Mesenchymal stem cell (in vitro differentiated cells and primary cell): ENCODE measurements around the gene TMEM121.
A peak's percentile ranks its signal among the peaks of the same experiment; 100 is the strongest.

Experiments
- DNase-seq: peaks from one replicate; pipeline ENCODE4 v3.0.0-alpha.2; 2013
- H2AFZ ChIP-seq: one replicate; pipeline ENCODE4 v1.6.1; 2013; ENCODE audit warnings: low read depth, mild to moderate bottlenecking, control low read depth, inconsistent platforms, low read length, moderate library complexity
- H2AK5ac ChIP-seq: 2 replicates; pipeline ENCODE4 v1.6.1; 2013; ENCODE audit warnings: low read length, moderate library complexity, mild to moderate bottlenecking, inconsistent platforms; ENCODE audit not compliant: severe bottlenecking
- H2BK120ac ChIP-seq: one replicate; pipeline ENCODE4 v1.6.1; 2013; ENCODE audit warnings: low read depth, mild to moderate bottlenecking, inconsistent platforms, low read length, moderate library complexity
- H2BK12ac ChIP-seq, 2 experiments: one replicate each; pipeline ENCODE4 v1.6.1; 2013; ENCODE audit warnings: inconsistent platforms in 2 of 2, low read length in 2 of 2, mild to moderate bottlenecking in 2 of 2, moderate library complexity in 2 of 2, control low read depth in 1 of 2
- H2BK15ac ChIP-seq: one replicate; pipeline ENCODE4 v1.6.1; 2013; ENCODE audit warnings: mild to moderate bottlenecking, low read depth, inconsistent platforms; ENCODE audit not compliant: poor library complexity, severe bottlenecking
- H2BK5ac ChIP-seq: 2 replicates; pipeline ENCODE4 v1.6.1; 2013; ENCODE audit warnings: low read depth, mild to moderate bottlenecking, low read length, control low read depth, inconsistent platforms; ENCODE audit not compliant: poor library complexity, severe bottlenecking
- H3K14ac ChIP-seq, 2 experiments: one replicate each; pipeline ENCODE4 v1.6.1; 2013; ENCODE audit warnings: inconsistent platforms in 2 of 2, low read length in 2 of 2, control low read depth in 1 of 2, mild to moderate bottlenecking in 1 of 2, moderate library complexity in 1 of 2
- H3K18ac ChIP-seq, 2 experiments: one replicate each; pipeline ENCODE4 v1.6.1; 2013; ENCODE audit warnings: inconsistent platforms in 2 of 2, low read length in 2 of 2, control low read depth in 1 of 2, low read depth in 1 of 2, mild to moderate bottlenecking in 1 of 2
- H3K23ac ChIP-seq, 2 experiments: one replicate each; pipeline ENCODE4 v1.6.1; 2013; ENCODE audit warnings: inconsistent platforms in 2 of 2, low read length in 2 of 2, mild to moderate bottlenecking in 2 of 2, moderate library complexity in 2 of 2, control low read depth in 1 of 2
- H3K27ac ChIP-seq: 2 replicates; pipeline ENCODE4 v1.5.1; 2013; ENCODE audit warnings: mild to moderate bottlenecking, moderate library complexity, low read length, control low read depth, inconsistent platforms; ENCODE audit not compliant: poor library complexity, severe bottlenecking
- H3K27me3 ChIP-seq, 2 experiments: 2 replicates each; pipeline versions ENCODE4 v1.6.1 to v1.7.0; 2013; ENCODE audit warnings: low read length in 2 of 2, mild to moderate bottlenecking in 2 of 2, moderate library complexity in 2 of 2, control low read depth in 1 of 2, inconsistent platforms in 1 of 2; ENCODE audit not compliant: control insufficient read depth in 1 of 2, insufficient read depth in 1 of 2
- H3K36me3 ChIP-seq, 2 experiments: 2 replicates each; pipeline versions ENCODE4 v1.6.1 to v1.7.0; 2013; ENCODE audit warnings: low read length in 2 of 2, control low read depth in 1 of 2, inconsistent platforms in 1 of 2, low read depth in 1 of 2, mild to moderate bottlenecking in 1 of 2; ENCODE audit not compliant: insufficient read depth in 2 of 2, control insufficient read depth in 1 of 2
- H3K4ac ChIP-seq, 2 experiments: one replicate each; pipeline ENCODE4 v1.6.1; 2013; ENCODE audit warnings: inconsistent platforms in 2 of 2, low read length in 2 of 2, mild to moderate bottlenecking in 2 of 2, moderate library complexity in 2 of 2, control low read depth in 1 of 2, low read depth in 1 of 2
- H3K4me1 ChIP-seq: 2 replicates; pipeline ENCODE4 v1.6.1; 2013; ENCODE audit warnings: low read depth, low read length, control low read depth; ENCODE audit not compliant: control insufficient read depth, insufficient read depth
- H3K4me2 ChIP-seq: 2 replicates; pipeline ENCODE4 v1.6.1; 2013; ENCODE audit warnings: low read length, mild to moderate bottlenecking, inconsistent platforms; ENCODE audit not compliant: poor library complexity, severe bottlenecking
- H3K4me3 ChIP-seq, 2 experiments: 2 replicates each; pipeline versions ENCODE4 v1.5.1 to v1.7.0; 2013; ENCODE audit warnings: low read length in 2 of 2, mild to moderate bottlenecking in 2 of 2, control low read depth in 1 of 2, low read depth in 1 of 2; ENCODE audit not compliant: insufficient read depth in 1 of 2
- H3K79me1 ChIP-seq: replicated peaks from 2 replicates; pipeline ENCODE4 v1.6.1; 2013; ENCODE audit warnings: mild to moderate bottlenecking, control low read depth, low read length, inconsistent platforms; ENCODE audit not compliant: poor library complexity, severe bottlenecking
- H3K9ac ChIP-seq: 2 replicates; pipeline ENCODE4 v1.7.0; 2013; ENCODE audit warnings: mild to moderate bottlenecking, low read length, moderate library complexity
- H3K9me3 ChIP-seq: 2 replicates; pipeline ENCODE4 v1.7.0; 2013; ENCODE audit warnings: mild to moderate bottlenecking, low read length; ENCODE audit not compliant: control insufficient read depth
- H4K8ac ChIP-seq: one replicate; pipeline ENCODE4 v1.6.1; 2013; ENCODE audit warnings: inconsistent platforms, mild to moderate bottlenecking, low read length, moderate library complexity
- H4K91ac ChIP-seq: one replicate; pipeline ENCODE4 v1.6.1; 2013; ENCODE audit warnings: mild to moderate bottlenecking, low read length, inconsistent platforms
- WGBS: methylation state at CpG from one replicate; pipeline ENCODE4 v1.1.7; 2013; ENCODE audit warnings: mixed read lengths; 5-methylcytosine and 5-hydroxymethylcytosine counted together

TMEM121 gene

GRCh38 chr14:105487986-105488777, 38.2 kb upstream of the TMEM121 start:
- no peak overlapping the region for H2BK12ac ChIP-seq
- no peak overlapping the region for H3K18ac ChIP-seq
- H2BK15ac ChIP-seq, result no peak overlapping the region
- no peak overlapping the region for H3K14ac ChIP-seq
- H3K4ac ChIP-seq, result no peak overlapping the region
- no peak overlapping the region for H2AK5ac ChIP-seq
- H3K4me1 ChIP-seq, result peaks cover 37% of the 10 kb centered on the region
- H3K27me3 ChIP-seq, result peaks cover 14 to 36% of the 10 kb centered on the region in 2 experiments
- 94% methylated on average over 26 of the region's 26 CpGs for WGBS
- peaks cover 0 to 9% of the 10 kb centered on the region in 2 experiments for H3K36me3 ChIP-seq
- no peak overlapping the region for H2BK5ac ChIP-seq
- H3K9me3 ChIP-seq, result no peaks in the 10 kb centered on the region
- no peak overlapping the region for H2BK120ac ChIP-seq
- H3K4me2 ChIP-seq, result no peak overlapping the region
- H3K27ac ChIP-seq, result no peak overlapping the region
- H3K4me3 ChIP-seq, result no peak overlapping the region
- no peak overlapping the region for H2AFZ ChIP-seq
- peaks cover 1% of the 10 kb centered on the region for H3K79me1 ChIP-seq
- no peak for DNase-seq
- no peak overlapping the region for H3K23ac ChIP-seq
- peak overlapping the region; percentile 11 for H4K91ac ChIP-seq
- no peak overlapping the region for H4K8ac ChIP-seq
- no peak overlapping the region for H3K9ac ChIP-seq

- Histone ChIP-seq H3K4me3 (peak overlapping the region in 1 of 2 experiments; percentile 81), H4K8ac (peak overlapping the region; percentile 8)
- WGBS, result 87% methylated on average over 18 of the region's 20 CpGs
Measured at GRCh38 chr14:105488781-105489541, 37.4 kb upstream of the TMEM121 start.

GRCh38 chr14:105489542-105490266, 36.7 kb upstream of the TMEM121 start:
- H4K91ac ChIP-seq, result no peak overlapping the region
- H3K4me1 ChIP-seq, result peaks cover 31% of the 10 kb centered on the region
- peak overlapping the region; percentile 92 for H3K9ac ChIP-seq
- peak overlapping the region; percentile 1 for H3K27ac ChIP-seq
- no peak overlapping the region for H2BK5ac ChIP-seq
- no peak overlapping the region for H2BK120ac ChIP-seq
- H3K79me1 ChIP-seq, result peaks cover 1% of the 10 kb centered on the region
- WGBS, result 7% methylated on average over 30 of the region's 44 CpGs
- H3K4me2 ChIP-seq, result peak overlapping the region; percentile 96
- peak overlapping the region in 1 of 2 experiments; percentile 55 for H2BK12ac ChIP-seq
- H3K4ac ChIP-seq, result peak overlapping the region in 1 of 2 experiments; percentile 79
- peak overlapping the region in 1 of 2 experiments; percentile 91 for H3K18ac ChIP-seq
- peak overlapping the region; percentile 60 for H2AFZ ChIP-seq
- H3K23ac ChIP-seq, result no peak overlapping the region
- no peaks in the 10 kb centered on the region for H3K9me3 ChIP-seq
- peak overlapping the region in 1 of 2 experiments; percentile 36 for H3K14ac ChIP-seq
- peak overlapping the region; percentile 60 to 81 for H3K4me3 ChIP-seq
- H2BK15ac ChIP-seq, result no peak overlapping the region
- peaks cover 0 to 9% of the 10 kb centered on the region in 2 experiments for H3K36me3 ChIP-seq
- H2AK5ac ChIP-seq, result no peak overlapping the region
- DNase-seq, result peak; percentile 88
- no peak overlapping the region for H4K8ac ChIP-seq
- peaks cover 14 to 34% of the 10 kb centered on the region in 2 experiments for H3K27me3 ChIP-seq

More at GRCh38 chr14:105488781-105489541, 37.4 kb upstream of the TMEM121 start:
- H3K4ac ChIP-seq, result no peak overlapping the region
- H3K27ac ChIP-seq, result no peak overlapping the region
- H2BK120ac ChIP-seq, result no peak overlapping the region
- peaks cover 34% of the 10 kb centered on the region for H3K4me1 ChIP-seq
- no peak for DNase-seq
- peak overlapping the region; percentile 36 for H2BK15ac ChIP-seq
- peaks cover 1% of the 10 kb centered on the region for H3K79me1 ChIP-seq
- no peaks in the 10 kb centered on the region for H3K9me3 ChIP-seq
- peaks cover 0 to 9% of the 10 kb centered on the region in 2 experiments for H3K36me3 ChIP-seq
- H3K9ac ChIP-seq, result peak overlapping the region; percentile 32
- no peak overlapping the region for H3K4me2 ChIP-seq
- H3K14ac ChIP-seq, result no peak overlapping the region
- H3K27me3 ChIP-seq, result peaks cover 14 to 36% of the 10 kb centered on the region in 2 experiments
- H2BK12ac ChIP-seq, result no peak overlapping the region
- no peak overlapping the region for H3K23ac ChIP-seq
- no peak overlapping the region for H3K18ac ChIP-seq
- no peak overlapping the region for H2BK5ac ChIP-seq
- H2AK5ac ChIP-seq, result peak overlapping the region; percentile 41
- H2AFZ ChIP-seq, result no peak overlapping the region
- no peak overlapping the region for H4K91ac ChIP-seq
